ENCODE measurements around the gene CCDC92.
A peak's percentile ranks its signal among the peaks of the same experiment; 100 is the strongest.

CCDC92 gene, protein sequence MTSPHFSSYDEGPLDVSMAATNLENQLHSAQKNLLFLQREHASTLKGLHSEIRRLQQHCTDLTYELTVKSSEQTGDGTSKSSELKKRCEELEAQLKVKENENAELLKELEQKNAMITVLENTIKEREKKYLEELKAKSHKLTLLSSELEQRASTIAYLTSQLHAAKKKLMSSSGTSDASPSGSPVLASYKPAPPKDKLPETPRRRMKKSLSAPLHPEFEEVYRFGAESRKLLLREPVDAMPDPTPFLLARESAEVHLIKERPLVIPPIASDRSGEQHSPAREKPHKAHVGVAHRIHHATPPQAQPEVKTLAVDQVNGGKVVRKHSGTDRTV

DNA sequence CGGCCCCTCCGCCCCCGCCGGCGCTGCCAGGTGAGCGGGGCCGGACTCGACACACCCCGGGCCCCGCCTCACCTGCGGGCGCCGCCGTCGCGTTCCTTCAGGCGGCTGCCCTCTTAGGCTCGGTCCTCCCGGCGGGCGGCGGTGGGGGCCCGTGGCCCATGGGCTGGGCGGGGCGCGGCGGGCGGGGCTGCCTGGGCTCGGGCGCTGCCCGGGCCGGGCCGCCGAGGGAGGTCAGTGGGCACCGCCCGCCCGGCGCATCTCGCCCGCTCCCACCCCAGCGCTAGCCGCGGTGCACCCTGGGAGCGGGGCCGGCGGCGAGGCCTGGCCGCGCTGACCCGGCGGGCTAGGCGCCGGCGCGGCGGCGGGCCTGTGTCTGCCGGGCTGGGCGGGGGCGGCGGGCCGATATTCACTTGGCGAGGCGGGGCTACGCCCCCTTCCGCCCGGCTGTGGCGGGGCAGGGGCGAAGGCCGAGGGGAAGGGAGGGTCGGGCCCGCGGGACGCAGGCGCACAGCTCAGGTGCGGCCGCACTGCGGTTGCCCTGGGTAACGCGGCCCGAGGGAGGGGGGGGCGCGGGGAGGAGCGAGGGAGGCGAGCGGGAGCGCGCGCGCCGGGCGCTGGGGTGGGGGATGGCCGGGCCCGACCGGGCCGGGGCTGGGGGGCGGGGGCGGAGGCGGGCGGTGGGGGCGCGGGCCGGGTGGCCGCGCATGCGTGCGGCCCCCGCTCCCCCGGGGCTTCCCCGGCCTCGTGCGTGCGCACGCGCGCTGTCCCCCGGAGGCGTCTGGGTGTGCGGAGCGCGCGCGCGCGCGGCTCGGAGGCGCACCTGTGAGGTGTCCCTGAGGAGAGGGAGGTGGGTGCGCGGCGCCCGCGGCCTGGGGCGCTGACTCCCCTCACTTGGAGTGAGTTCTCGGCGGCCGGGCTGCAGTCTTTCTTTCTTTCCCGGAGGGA lies at the start of gene CCDC92, which contains the start of gene ZNF664:
CCDC92 (minus strand) TSS at position 375 of the 945 bp plus-strand sequence. CDS start 28,526 bp downstream, outside the sequence.
ZNF664 (plus strand) TSS at position 759 of the 945 bp plus-strand sequence. CDS start 38,930 bp downstream, outside the sequence.
- DNase-seq = peak; percentile 76

DNA sequence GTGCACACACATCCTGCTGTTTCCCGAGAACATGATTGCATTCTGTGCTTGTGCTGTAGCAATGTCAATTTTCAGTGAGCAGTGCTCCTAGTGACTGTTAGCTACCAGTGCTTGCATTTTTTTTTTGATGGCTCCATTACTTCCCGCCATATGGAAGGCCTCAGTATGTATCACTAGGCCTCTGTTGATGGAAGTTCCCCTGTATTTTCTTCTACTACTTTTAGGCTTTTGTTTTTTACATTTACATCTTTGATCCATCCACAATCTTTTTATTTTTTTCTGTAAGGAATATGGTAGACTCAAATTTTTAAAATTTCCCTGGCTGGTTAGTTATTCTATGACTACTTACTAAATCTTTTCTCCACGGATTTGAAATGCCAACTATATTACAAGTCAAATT lies 49.5 kb upstream of the CCDC92 start:
- no peak for DNase-seq

DNA sequence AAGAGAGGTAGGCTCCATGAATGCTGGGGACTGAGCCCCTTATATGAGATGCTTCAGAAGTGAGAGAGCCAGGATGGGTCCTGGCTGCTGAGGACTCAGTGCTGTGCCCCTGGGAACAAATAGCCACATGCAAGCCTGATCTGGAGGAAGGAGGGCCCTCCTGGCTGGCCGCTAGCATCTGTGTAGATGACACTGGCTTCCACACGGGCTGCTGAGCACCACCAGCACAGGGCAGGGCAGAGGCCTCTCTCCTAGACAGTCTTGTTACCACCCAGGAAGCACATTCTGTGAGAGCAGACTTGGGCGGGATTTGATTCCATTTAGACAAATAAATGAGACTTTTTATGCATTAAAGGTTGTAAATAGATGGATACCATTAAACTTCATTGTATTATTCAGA lies 48.4 kb upstream of the CCDC92 start:
- no peak for DNase-seq

- no peak for DNase-seq
These were observed 47.9 kb upstream of the CCDC92 start for GRCh38 chr12:124020514-124020949.

DNA sequence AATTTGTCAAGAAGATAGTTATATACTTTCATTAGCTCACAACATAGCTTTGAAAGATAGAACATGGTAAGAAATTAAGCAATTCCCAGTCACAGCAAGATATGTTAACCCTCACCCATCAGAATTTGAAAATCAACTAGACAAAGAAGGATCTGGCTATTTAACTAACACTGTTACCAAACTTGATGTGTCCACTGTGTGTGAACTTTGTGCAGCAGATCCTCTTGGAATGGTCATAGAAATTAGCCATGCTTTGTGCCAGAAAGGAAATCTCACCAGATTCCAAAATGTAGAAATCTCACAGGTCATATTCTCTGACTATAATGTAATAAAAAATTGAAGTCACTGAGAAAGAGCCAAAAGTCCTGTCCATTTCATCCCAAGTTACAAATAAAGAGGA lies 46.5 kb upstream of the CCDC92 start:
- no peak for DNase-seq

DNA sequence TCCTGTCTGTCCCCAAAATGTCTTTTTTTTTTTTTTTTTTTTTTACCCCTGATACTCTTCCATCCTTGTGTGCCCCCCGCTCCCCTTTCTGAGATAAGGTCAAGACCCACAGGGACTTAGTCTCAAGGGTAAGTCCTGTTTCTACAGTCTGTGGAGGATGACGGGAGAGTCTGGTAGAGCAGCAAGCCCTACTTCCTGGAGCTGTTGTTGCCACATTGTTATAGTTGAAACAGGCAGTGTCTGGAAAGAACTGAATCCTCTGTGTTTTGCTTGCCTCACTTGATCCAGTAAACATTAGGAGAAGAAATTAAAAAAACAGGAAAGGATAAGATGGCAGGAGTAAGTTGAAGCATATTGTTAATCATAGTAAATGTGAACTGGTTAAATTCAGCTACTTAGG lies 45.9 kb upstream of the CCDC92 start:
- no peak for DNase-seq

GRCh38 chr12:124017064-124017463 lies 44.4 kb upstream of the CCDC92 start:
- DNase-seq = no peak

DNA sequence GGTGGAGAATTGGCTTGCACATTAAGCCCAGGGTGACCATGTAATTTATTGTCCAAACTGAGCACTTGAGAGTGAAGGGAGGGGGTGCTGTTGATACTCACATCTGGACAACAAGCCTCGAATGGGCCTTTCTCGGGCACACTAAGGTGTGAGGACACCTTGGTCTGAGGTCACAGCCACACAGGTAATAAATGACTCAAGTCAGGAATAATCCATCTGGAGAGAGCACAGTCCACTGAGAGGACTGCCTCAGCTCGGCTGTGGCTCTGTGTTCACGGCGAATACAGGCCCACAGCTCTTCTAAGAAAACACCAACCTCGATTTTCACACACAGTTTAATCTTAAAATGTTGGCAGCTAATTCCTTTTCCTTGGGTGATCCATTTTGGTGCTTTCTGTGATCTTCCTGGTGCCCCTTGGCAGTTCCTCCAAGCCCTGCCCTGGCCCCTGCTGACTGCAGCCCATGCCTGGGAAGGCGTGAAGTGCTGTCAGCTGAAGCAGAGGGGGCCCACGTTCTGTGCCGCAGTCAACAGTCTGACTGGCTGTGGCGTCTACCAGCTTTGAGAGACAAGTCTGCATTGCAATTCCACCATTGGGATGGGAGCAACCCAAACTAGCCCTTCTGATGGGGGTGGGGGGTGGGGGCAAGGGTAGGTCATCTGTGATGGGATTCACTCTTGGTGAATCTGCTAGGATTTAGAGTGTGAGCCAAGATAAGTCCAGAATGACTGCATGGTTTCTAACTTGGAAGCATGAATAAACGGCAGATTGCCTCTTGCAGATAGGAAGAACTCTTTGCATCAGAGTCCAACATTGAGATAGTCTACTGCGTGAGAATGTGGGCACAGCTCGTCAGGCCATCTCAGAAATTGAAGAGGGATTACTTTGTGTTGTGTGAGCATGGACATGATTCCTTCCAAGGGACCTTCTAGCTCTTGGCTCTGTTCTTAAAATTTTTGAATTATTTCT lies 43.1 kb upstream of the CCDC92 start:
- DNase-seq = no peak

- DNase-seq = no peak
These were observed 40.4 kb upstream of the CCDC92 start for GRCh38 chr12:124013073-124013472.

- DNase-seq = no peak
These were observed 38.9 kb upstream of the CCDC92 start for GRCh38 chr12:124011435-124012115.

DNA sequence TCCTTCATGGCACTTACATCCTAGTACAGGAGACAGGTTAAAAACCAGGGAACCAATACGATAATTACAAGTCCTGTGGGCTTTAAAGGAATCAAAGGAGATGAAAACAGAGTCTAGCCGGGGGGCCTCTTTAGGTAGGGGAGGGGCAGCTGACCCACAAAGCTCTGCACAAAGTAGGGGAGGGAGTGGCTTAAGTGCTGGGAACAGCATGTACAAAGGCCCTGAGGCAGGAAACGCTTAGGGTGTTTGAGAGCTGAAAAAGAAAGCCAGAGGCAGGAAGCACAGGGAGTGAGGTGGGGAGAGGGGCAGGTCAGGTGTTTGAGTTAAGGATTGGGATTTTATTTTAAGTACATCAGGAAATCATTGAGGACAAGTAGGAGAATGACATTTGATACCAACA lies 38.1 kb upstream of the CCDC92 start:
- no peak for DNase-seq

DNA sequence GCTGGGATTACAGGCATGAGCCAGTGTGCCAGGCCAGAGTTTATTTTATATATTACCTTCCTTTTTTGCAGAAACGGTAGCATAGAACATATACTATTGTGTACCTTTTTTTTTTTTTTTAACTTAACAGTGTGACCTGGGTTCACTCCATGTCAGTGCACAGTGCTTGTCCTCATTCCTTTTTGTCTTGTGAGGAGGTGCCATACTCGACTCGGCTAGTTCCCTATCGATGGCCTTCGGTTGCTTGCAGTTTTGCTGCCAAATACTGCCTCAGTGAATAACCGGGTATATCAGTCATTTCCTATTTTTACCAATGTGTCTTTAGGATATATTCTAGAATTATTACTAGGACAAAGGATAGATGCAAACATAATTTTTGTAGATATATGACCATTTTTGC lies 37.1 kb upstream of the CCDC92 start:
- DNase-seq = no peak

- DNase-seq = no peak
These were observed 36.0 kb upstream of the CCDC92 start for GRCh38 chr12:124008595-124008994.

DNA sequence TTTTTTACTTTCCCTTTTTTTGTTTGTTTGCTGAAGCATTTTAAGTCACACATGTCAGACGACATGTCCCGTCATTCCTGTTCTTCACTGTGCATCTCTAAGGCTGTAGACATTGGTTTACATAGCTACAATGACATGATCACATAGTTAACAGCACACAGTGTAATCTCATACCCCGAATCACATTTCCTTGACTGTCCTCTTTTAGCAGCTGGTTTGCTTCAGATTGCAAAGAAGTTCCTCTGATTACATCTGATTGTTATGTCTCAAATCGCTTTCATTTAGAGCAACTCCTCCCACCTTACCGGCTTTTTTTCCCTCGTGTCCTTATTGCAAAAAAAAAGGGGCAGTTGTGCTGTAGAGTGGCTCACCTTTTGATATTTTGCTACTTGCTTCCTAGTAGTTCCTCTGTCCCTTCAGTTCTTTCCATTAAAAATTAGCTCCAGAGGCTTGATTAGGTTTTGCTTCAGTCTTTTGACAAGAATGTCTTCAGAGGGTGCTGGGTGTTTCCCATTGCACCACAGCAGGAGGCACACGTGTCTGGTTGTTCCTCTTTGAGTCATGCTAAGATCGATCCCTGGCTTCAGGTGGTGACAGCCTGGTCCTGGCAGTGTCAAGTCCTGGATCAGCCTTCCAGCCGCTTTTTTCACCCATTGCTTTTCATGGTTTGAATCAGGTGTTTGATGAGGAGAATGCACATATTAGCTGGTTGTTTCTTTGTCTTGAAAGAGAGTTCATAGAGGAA lies 35.4 kb upstream of the CCDC92 start:
- no peak for DNase-seq

DNA sequence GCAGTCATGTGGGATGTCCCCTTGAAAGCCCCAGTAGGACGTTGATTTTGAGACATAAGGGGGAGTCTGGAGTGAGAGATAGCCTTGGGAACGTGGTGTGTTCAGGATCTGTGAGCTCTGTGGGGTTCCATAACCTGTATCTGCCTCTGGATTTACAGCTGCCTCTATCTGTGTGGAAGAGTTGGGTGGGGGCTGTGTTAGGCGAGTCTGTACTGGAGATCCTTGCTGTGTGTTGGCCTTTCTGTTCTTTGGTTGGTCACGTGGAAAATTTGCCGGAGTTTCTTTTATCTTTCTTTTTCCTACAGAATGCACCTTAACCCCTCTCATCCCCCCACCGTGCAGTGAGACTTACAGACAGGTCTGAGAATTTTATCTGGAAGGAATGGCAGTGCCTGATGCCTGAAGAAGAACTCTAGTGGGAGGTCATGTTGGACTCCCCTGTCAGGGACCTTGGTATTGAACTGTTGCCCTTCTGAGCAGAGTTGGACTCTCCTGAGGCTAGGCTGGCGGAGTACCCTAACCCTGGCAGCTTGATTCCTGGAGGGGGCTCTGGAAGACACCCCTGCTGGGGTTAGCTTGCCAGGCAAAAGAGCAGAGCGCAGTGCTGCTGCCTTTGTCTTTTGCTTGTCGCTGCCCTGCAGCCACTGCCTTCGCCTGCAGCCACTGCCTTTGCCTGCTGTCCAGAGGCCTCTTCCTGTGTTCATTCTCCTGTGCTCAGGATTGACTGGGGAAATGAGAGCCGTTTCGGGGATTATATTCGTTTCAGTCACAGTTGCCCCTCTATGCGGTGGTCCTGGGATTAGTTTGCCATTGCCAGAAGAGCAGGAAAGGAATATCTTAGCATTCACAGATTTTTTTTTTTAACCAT lies 34.4 kb upstream of the CCDC92 start:
- no peak for DNase-seq

DNA sequence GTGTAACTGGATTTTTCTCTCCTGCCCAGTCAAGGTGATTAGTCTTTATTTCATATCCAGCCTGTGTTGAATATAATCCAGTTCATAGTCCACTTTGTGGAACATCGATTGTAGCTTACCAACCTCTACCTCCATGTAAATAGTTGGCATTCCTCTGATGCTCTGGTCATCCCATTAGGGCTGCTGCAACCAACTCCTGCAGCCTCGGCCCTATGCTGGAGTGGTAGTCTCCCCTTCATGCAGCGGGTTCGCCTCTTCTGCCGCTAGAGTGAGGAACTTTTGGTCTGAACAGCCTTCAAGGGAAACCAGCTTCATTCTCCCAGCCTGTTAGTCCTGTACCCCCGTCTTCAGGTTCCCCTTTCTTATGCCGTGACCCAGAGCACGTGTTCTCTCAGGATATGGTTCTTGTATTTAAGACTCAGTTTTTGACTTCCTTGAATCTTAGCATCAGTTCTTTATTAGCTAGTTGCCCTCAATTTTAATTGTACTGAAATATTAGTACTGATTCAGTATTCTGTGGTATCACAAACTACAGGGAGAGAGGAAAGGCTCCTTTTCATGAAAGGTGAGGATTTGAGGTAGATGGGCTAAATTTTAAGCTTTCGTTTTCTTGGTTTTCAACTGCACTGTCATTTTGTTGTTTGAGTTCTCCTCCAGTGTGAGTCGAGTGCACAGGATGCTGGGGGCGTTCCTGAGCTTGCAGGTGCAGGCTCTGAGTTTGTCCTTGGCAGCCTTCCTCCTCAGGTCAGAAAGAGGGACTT lies 33.6 kb upstream of the CCDC92 start:
- DNase-seq = no peak

GRCh38 chr12:124004233-124004875 lies 31.7 kb upstream of the CCDC92 start:
- no peak for DNase-seq

- no peak for DNase-seq
These were observed 30.0 kb upstream of the CCDC92 start for GRCh38 chr12:124002654-124003053.

All from amniotic stem cell (primary cell).